MCF 10A (cell line): ENCODE measurements around the gene FAM110A. TPM values are rescaled to one million over a fixed set of nuclear protein-coding genes. Genes with fewer than 3 reads are reported as not detected.

Experiments
- BruUV-seq: library from RNA; stranded (reverse); fragments of 400-500 nt; replicated peaks from 2 replicates; lab custom pipeline; 2021; lab: Mats Ljungman, UMichigan
- CTCF ChIA-PET: fragments of 300-600 bp; sonication (Branson Sonifier 250); formaldehyde crosslinking; extraction: SDS; loops from one replicate; lab custom pipeline; 2021; ENCODE audit warnings: antibody characterized with exemption, inconsistent platforms; lab: Yijun Ruan, JAX
- POLR2A ChIA-PET: fragments of 300-600, 350-650 bp; sonication (Branson Sonifier 250); formaldehyde crosslinking; extraction: SDS; loops from one replicate; lab custom pipeline; 2020; ENCODE audit warnings: antibody characterized with exemption, inconsistent platforms; lab: Yijun Ruan, JAX
- DNase-seq: peaks from one replicate; pipeline ENCODE4 v3.0.0-alpha.2; 2018; ENCODE audit not compliant: unreplicated experiment
- H3K27ac Mint-ChIP-seq: one replicate; pipeline ENCODE4 v1.8.0; 2022; ENCODE audit warnings: mild to moderate bottlenecking, low read depth, mixed read lengths; ENCODE audit not compliant: unreplicated experiment
- H3K27me3 Mint-ChIP-seq: one replicate; pipeline ENCODE4 v1.8.0; 2022; ENCODE audit warnings: mixed read lengths; ENCODE audit not compliant: insufficient read depth, unreplicated experiment
- H3K36me3 Mint-ChIP-seq: one replicate; pipeline ENCODE4 v1.8.0; 2022; ENCODE audit warnings: mild to moderate bottlenecking, moderate library complexity, mixed read lengths; ENCODE audit not compliant: insufficient read depth, unreplicated experiment
- H3K4me1 Mint-ChIP-seq: one replicate; pipeline ENCODE4 v1.8.0; 2022; ENCODE audit warnings: mixed read lengths; ENCODE audit not compliant: insufficient read depth, unreplicated experiment
- H3K4me3 Mint-ChIP-seq: one replicate; pipeline ENCODE4 v1.8.0; 2022; ENCODE audit warnings: mild to moderate bottlenecking, moderate library complexity, mixed read lengths; ENCODE audit not compliant: unreplicated experiment
- H3K9me3 Mint-ChIP-seq: one replicate; pipeline ENCODE4 v1.8.0; 2022; ENCODE audit warnings: mixed read lengths; ENCODE audit not compliant: unreplicated experiment
- CTCF ChIP-seq: fragments of 200-600 bp; IDR thresholded peaks from one replicate; pipeline ENCODE4 v1.8.0; 2022; ENCODE audit warnings: antibody characterized with exemption, mild to moderate bottlenecking; ENCODE audit not compliant: unreplicated experiment
- intact Hi-C: fragments of 100-400 bp; cut with micrococcal nuclease; formaldehyde crosslinking; loops from 2 replicates; pipeline ENCODE4 v1.14.1; 2022
- total RNA-seq: library from RNA; stranded (reverse); gene quantifications from 2 replicates; pipeline ENCODE4 v1.2.3, GENCODE V29; 2022

Gene FAM110A
- total RNA-seq, 1 experiment from 2014 or later: 13.6 TPM

DNA sequence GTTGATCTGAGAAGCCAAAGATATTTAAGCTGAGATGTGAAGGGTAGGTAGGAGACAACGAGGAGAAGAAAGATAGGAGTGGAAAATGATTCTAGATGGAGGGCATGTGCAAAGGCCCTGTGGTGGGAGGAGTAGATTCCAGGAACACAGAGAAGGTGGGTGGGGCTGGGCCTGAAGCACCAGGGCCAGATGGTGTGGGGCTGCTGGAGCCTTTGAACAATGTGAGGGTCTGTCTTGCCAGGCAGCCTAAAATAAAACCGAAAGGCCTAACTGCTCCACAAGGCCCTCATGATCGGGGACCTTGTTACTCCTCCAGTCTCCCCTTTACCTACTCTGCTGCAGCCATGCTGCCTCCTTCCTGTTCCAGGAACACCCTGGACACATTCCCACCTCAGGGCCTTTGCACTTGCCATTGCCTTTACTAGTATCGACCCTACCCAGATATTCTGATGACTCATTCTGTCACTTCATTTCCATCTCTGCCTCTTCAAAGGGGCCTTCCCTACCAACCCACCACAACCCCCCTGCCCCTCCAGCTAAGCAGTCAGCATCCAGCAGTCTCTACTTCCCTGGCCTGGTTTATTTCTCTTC is 20.0 kb downstream of the FAM110A start:
- ChIA-PET CTCF (interaction anchor here (0.5 to 6.5 kb wide), 7 partner anchors 20 to 106 kb away, joined by 3 to 44 read pairs (median 3); partner anchors contain the start of gene FAM110A), POLR2A (interaction anchor here (0.7 to 10.7 kb wide), 4 partner anchors 11 to 94 kb away, joined by 3 to 124 read pairs (median 56); partner anchors contain the start of gene FAM110A)
- H3K27me3 Mint-ChIP-seq: no peaks in the 10 kb centered on the region
- H3K4me3 Mint-ChIP-seq: no peak overlapping the region
- no peak for DNase-seq
- peaks cover 11% of the 10 kb centered on the region for H3K36me3 Mint-ChIP-seq
- H3K9me3 Mint-ChIP-seq: peaks cover 7% of the 10 kb centered on the region
- BruUV-seq: no TSS peak
- H3K27ac Mint-ChIP-seq: peak overlapping the region; percentile 84
- TF ChIP-seq CTCF: no peak
- H3K4me1 Mint-ChIP-seq: peaks cover 44% of the 10 kb centered on the region
- intact Hi-C loops: no loop called here

DNA sequence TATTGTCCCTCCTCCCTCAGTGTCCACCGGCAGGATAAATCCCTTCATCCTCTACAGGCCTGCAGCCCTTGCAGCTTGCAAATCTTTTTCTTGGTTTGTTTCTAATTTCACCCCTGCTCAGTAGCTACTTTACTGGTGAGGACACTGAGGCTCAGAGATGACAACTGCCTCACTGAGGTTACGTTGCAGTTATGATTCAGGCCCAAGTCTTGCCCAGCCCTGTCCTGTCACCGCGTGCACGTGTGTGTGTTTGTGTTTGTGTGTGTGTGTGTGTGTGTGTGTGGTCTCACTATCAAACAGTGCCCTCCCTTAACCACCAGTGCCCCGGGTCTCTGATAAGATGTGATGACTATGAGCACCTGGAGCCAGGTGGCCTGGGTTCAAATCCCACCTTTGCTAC is 21.1 kb downstream of the FAM110A start:
- Mint-ChIP-seq H3K9me3 (peaks cover 7% of the 10 kb centered on the region), H3K27me3 (no peaks in the 10 kb centered on the region), H3K27ac (peak overlapping the region; percentile 84), H3K4me3 (no peak overlapping the region), H3K4me1 (peaks cover 47% of the 10 kb centered on the region), H3K36me3 (peaks cover 9% of the 10 kb centered on the region)
- intact Hi-C loops: no loop called here
- BruUV-seq: no TSS peak
- DNase-seq: no peak
- no peak for TF ChIP-seq CTCF
- CTCF ChIA-PET: interaction anchor here (0.9 to 6.5 kb wide), 5 partner anchors 21 to 650 kb away, joined by 3 to 44 read pairs (median 4); partner anchors contain the start of gene FAM110A
- POLR2A ChIA-PET: interaction anchor here (0.7 to 10.7 kb wide), 4 partner anchors 12 to 45 kb away, joined by 3 to 124 read pairs (median 56); partner anchors contain the start of gene FAM110A

GRCh38 chr20:855466-856360 is 22.2 kb downstream of the FAM110A start:
- ChIA-PET POLR2A (interaction anchor here (0.6 to 10.7 kb wide), 8 partner anchors 9 to 470 kb away, joined by 3 to 124 read pairs (median 3); partner anchors contain the start of gene FAM110A), CTCF (interaction anchor here (1.0 to 6.5 kb wide), 4 partner anchors 24 to 494 kb away, joined by 3 to 44 read pairs (median 4); no protein-coding TSS in a partner anchor)
- intact Hi-C loops: loop anchor here (1.0 kb wide), 1 partner anchor 26 kb away; no protein-coding TSS in a partner anchor
- DNase-seq: peak; percentile 61
- Mint-ChIP-seq H3K4me1 (peaks cover 58% of the 10 kb centered on the region), H3K27me3 (no peaks in the 10 kb centered on the region), H3K36me3 (peaks cover 6% of the 10 kb centered on the region), H3K4me3 (peak overlapping the region; percentile 61), H3K27ac (peak overlapping the region; percentile 84), H3K9me3 (peaks cover 7% of the 10 kb centered on the region)
- TF ChIP-seq CTCF: no peak
- BruUV-seq: no TSS peak
